Endothelial cell of umbilical vein (primary cell): ENCODE measurements around the gene GON4L. TPM values are rescaled to one million over a fixed set of nuclear protein-coding genes. Genes with fewer than 3 reads are reported as not detected.
"Not testable (repeated sequence)": the region's sequence is repeated elsewhere in the genome, so short reads cannot be mapped to it uniquely, and the experiment has no call there.

ENCODE experiments used
- BruUV-seq: library from RNA; stranded (reverse); fragments of 400-500 nt; replicated peaks from 2 replicates; lab custom pipeline; 2021; lab: Mats Ljungman, UMichigan
- CTCF ChIA-PET: fragments of 300-600, 350-600 bp; sonication (Branson Sonifier 250); formaldehyde crosslinking; loops from one replicate; lab custom pipeline; 2021; ENCODE audit warnings: antibody characterized with exemption, inconsistent platforms; lab: Charles Lee
- POLR2A ChIA-PET: fragments of 300-600, 350-600 bp; sonication (Branson Sonifier 250); formaldehyde crosslinking; loops from one replicate; lab custom pipeline; 2021; ENCODE audit warnings: antibody characterized with exemption, inconsistent platforms; lab: Charles Lee
- DNase-seq: peaks from one replicate; pipeline ENCODE4 v3.0.0-alpha.2; 2011; ENCODE audit warnings: low read depth, low spot score
- FAIRE-seq: peaks from 2 replicates; lab custom pipeline; 2011; peaks lifted over from hg19 to GRCh38; lab: Jason Lieb, UNC
- H2AFZ ChIP-seq: 2 replicates; pipeline ENCODE4 v1.6.0; 2012; ENCODE audit warnings: low read depth, low read length, control low read depth, inconsistent platforms
- H3K27ac ChIP-seq: 2 replicates; pipeline ENCODE4 v1.5.1; 2011; ENCODE audit warnings: low read depth, mild to moderate bottlenecking, control low read depth, low read length, moderate library complexity; ENCODE audit not compliant: insufficient read depth
- H3K27me3 ChIP-seq, 2 experiments: 2 replicates each; pipeline versions ENCODE4 v1.6.0 to v1.6.1; 2011; ENCODE audit warnings: low read length in 2 of 2, mixed read lengths in 1 of 2; ENCODE audit not compliant: control insufficient read depth in 2 of 2, insufficient read depth in 2 of 2
- H3K36me3 ChIP-seq, 2 experiments: 2 replicates in 1 of 2; 3 replicates in 1 of 2; pipeline ENCODE4 v1.5.1; 2011; ENCODE audit warnings: low read length in 2 of 2, mild to moderate bottlenecking in 1 of 2, moderate library complexity in 1 of 2; ENCODE audit not compliant: control insufficient read depth in 2 of 2, insufficient read depth in 2 of 2; ENCODE audit errors: extremely low read depth in 1 of 2
- H3K4me1 ChIP-seq: 3 replicates; pipeline ENCODE4 v1.5.1; 2011; ENCODE audit warnings: mild to moderate bottlenecking, low read length; ENCODE audit not compliant: control insufficient read depth, insufficient read depth; ENCODE audit errors: extremely low read depth
- H3K4me2 ChIP-seq: 2 replicates; pipeline ENCODE4 v1.6.1; 2011; ENCODE audit warnings: low read length, control low read depth, mixed read lengths; ENCODE audit not compliant: insufficient read depth
- H3K4me3 ChIP-seq, 3 experiments: fragments of 200-600 bp in 1 of 3; sonication (generic), shearing (Covaris generic) in 1 of 3; replicated peaks in 1 of 3; 2 replicates each; pipeline ENCODE4 v1.5.1; 2011 to 2016; ENCODE audit warnings: control low read depth in 3 of 3, low read length in 3 of 3, mild to moderate bottlenecking in 2 of 3, inconsistent platforms in 1 of 3, low read depth in 1 of 3, moderate library complexity in 1 of 3; ENCODE audit not compliant: insufficient read depth in 1 of 3
- H3K79me2 ChIP-seq: 2 replicates; pipeline ENCODE4 v1.6.0; 2012; ENCODE audit warnings: low read length, inconsistent platforms; ENCODE audit not compliant: control insufficient read depth, insufficient read depth
- H3K9ac ChIP-seq: replicated peaks from 2 replicates; pipeline ENCODE3; 2011; ENCODE audit warnings: low read length, control low read depth; ENCODE audit not compliant: insufficient read depth; ENCODE audit errors: extremely low read depth
- H3K9me1 ChIP-seq: replicated peaks from 3 replicates; pipeline ENCODE4 v1.6.0; 2011; ENCODE audit warnings: mild to moderate bottlenecking, low read length; ENCODE audit not compliant: control insufficient read depth, insufficient read depth; ENCODE audit errors: extremely low read depth
- H3K9me3 ChIP-seq: replicated peaks from 2 replicates; pipeline ENCODE4 v1.5.1; 2012; ENCODE audit warnings: low read length, inconsistent platforms; ENCODE audit not compliant: control insufficient read depth, insufficient read depth
- H4K20me1 ChIP-seq: replicated peaks from 2 replicates; pipeline ENCODE3; 2011; ENCODE audit warnings: mild to moderate bottlenecking, low read length; ENCODE audit not compliant: control insufficient read depth, insufficient read depth; ENCODE audit errors: extremely low read depth
- EZH2 ChIP-seq: IDR thresholded peaks from 2 replicates; pipeline ENCODE4 v1.6.1; 2012; ENCODE audit warnings: borderline replicate concordance, low read depth, mild to moderate bottlenecking, moderate library complexity, low read length, inconsistent platforms; ENCODE audit not compliant: severe bottlenecking
- FOS ChIP-seq: IDR thresholded peaks from 2 replicates; pipeline ENCODE4 v1.6.1; 2011; ENCODE audit warnings: mild to moderate bottlenecking, low read length, moderate library complexity, borderline replicate concordance; ENCODE audit not compliant: insufficient read depth
- GATA2 ChIP-seq: IDR thresholded peaks from 2 replicates; pipeline ENCODE4 v1.7.0; 2011; ENCODE audit warnings: low read depth, mild to moderate bottlenecking, moderate library complexity, mixed read lengths, low read length; ENCODE audit not compliant: insufficient read length, insufficient read depth
- JUN ChIP-seq: IDR thresholded peaks from 2 replicates; pipeline ENCODE4 v1.6.1; 2011; ENCODE audit warnings: borderline replicate concordance, low read depth; ENCODE audit not compliant: insufficient read length, insufficient read depth
- MYC ChIP-seq: IDR thresholded peaks from one replicate; pipeline ENCODE4 v1.6.1; 2011; ENCODE audit warnings: mild to moderate bottlenecking, low read depth, low read length
- POLR2A ChIP-seq: IDR thresholded peaks from 2 replicates; pipeline ENCODE4 v1.6.1; 2012; ENCODE audit warnings: low read depth, mild to moderate bottlenecking, control low read depth, low read length
- POLR2AphosphoS5 ChIP-seq: IDR thresholded peaks from 2 replicates; pipeline ENCODE4 v1.6.1; 2012; ENCODE audit warnings: low read depth, mild to moderate bottlenecking, control low read depth, low read length, moderate library complexity; ENCODE audit not compliant: insufficient read depth
- dilution Hi-C: fragments of 300-500 bp; cut with MboI; formaldehyde crosslinking; loops from one replicate; pipeline ENCODE4 v1.15.0; 2019; ENCODE audit warnings: low sequenced_read_pairs; ENCODE audit not compliant: extremely low pct_ligation_motif_present
- intact Hi-C: fragments of 100-400 bp; cut with micrococcal nuclease; formaldehyde crosslinking; loops from one replicate; pipeline ENCODE4 v1.10.0; 2022
- polyA plus RNA-seq, 4 experiments: library from polyadenylated mRNA; depleted of rRNA in 3 of 4; stranded (reverse) in 3 of 4; unstranded in 1 of 4; fragments of >200 nt; gene quantifications; 2 replicates each; pipeline versions ENCODE4 v1.2.1 to v1.2.3, GENCODE V29; 2011 to 2012; ENCODE audit warnings: missing spikeins in 1 of 4
- total RNA-seq: library from RNA; stranded (reverse); gene quantifications from 2 replicates; pipeline ENCODE4 v1.2.3, GENCODE V29; 2021
- TF ChIP-seq, protein P1 (sequence below), 2 donors: IDR thresholded peaks; 1 replicate in 1 of 2; 2 replicates in 1 of 2; pipeline ENCODE4 v1.5.1; 2011; ENCODE audit warnings: low read length in 2 of 2, mild to moderate bottlenecking in 2 of 2, moderate library complexity in 2 of 2, control low read depth in 1 of 2, inconsistent platforms in 1 of 2, low read depth in 1 of 2; ENCODE audit not compliant: insufficient read depth in 1 of 2; ENCODE audit errors: extremely low read depth in 1 of 2
- TF ChIP-seq, protein P2 (sequence below): IDR thresholded peaks from 2 replicates; pipeline ENCODE4 v1.6.1; 2011; ENCODE audit not compliant: insufficient read depth, insufficient read length

Gene GON4L
- total and polyA plus RNA-seq, 2 donors (not counting 3 experiments of a cell fraction or from before 2014, with no cell fraction given), result 30.5 to 58.7 TPM

DNA sequence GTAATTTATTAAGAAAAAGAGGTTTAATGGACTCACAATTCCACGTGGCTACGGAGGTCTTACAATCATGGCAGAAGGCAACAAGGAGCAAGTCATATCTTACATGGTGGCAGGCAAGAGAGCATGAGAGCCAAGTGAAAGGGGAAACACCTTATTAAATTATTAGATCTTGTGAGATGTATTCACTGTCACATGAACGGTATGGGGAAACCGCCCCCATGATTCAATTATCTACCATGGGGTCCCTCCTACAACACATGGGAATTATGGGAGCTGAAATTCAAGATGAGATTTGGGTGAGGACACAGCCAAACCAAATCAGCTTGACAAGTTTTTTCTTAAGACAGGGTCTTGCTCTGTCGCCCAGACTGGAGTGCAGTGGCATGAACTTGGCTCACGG lies 153.8 kb downstream of the GON4L start:
- Histone ChIP-seq H3K4me3 (no peak overlapping the region), H3K27me3 (no peaks in the 10 kb centered on the region), H2AFZ (no peak overlapping the region), H4K20me1 (no peaks in the 10 kb centered on the region), H3K4me2 (no peak overlapping the region), H3K9me1 (no peaks in the 10 kb centered on the region), H3K79me2 (peaks cover 75% of the 10 kb centered on the region), H3K9me3 (no peaks in the 10 kb centered on the region), H3K9ac (no peak overlapping the region), H3K4me1 (no peaks in the 10 kb centered on the region), H3K36me3 (no peaks in the 10 kb centered on the region), H3K27ac (no peak overlapping the region)
- dilution Hi-C loops, result no loop called here
- no TSS peak for BruUV-seq
- DNase-seq (no peak), FAIRE-seq (no peak)
- ChIA-PET CTCF (no interaction called here), POLR2A (no interaction called here)
- TF ChIP-seq MYC, result no peak
- no peak for TF ChIP-seq POLR2A
- TF ChIP-seq FOS, result no peak
- TF ChIP-seq GATA2, result no peak
- TF ChIP-seq, protein P1, sequence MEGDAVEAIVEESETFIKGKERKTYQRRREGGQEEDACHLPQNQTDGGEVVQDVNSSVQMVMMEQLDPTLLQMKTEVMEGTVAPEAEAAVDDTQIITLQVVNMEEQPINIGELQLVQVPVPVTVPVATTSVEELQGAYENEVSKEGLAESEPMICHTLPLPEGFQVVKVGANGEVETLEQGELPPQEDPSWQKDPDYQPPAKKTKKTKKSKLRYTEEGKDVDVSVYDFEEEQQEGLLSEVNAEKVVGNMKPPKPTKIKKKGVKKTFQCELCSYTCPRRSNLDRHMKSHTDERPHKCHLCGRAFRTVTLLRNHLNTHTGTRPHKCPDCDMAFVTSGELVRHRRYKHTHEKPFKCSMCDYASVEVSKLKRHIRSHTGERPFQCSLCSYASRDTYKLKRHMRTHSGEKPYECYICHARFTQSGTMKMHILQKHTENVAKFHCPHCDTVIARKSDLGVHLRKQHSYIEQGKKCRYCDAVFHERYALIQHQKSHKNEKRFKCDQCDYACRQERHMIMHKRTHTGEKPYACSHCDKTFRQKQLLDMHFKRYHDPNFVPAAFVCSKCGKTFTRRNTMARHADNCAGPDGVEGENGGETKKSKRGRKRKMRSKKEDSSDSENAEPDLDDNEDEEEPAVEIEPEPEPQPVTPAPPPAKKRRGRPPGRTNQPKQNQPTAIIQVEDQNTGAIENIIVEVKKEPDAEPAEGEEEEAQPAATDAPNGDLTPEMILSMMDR (IDR thresholded peaks at IDR 0.05; ENCODE audit: extremely low read depth in 1 of 2, insufficient read depth in 1 of 2, low read depth in 1 of 2, low read length in 2 of 2), result no peak
- no peak for TF ChIP-seq POLR2AphosphoS5
- no peak for TF ChIP-seq JUN
- TF ChIP-seq, protein P2, sequence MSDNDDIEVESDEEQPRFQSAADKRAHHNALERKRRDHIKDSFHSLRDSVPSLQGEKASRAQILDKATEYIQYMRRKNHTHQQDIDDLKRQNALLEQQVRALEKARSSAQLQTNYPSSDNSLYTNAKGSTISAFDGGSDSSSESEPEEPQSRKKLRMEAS, result no peak
- TF ChIP-seq EZH2, result no peak
- intact Hi-C loops, result no loop called here

DNA sequence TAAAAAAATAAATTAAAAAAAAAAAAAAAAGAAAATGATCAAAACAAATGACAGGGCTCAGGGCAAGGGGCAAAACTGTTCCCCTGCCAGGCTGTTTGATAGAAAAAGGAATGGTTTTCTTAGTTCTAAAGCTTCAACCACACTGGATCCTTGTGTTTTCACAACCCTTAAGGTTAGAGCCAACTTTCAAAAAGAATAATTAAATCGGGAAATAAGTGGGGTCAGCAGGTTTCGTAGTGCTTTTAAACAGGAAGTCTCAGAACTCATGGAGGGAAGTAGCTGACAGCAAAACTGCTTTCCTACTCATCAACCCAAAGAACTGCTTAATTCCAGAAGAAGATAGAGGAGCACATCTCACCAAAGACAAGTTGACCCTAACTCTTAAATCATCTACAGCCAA lies 155.3 kb downstream of the GON4L start:
- H4K20me1 ChIP-seq, result not testable (repeated sequence)

More for the DNA sequence above, 155.3 kb downstream of the GON4L start:
- H3K27ac ChIP-seq, DNase-seq, H2AFZ ChIP-seq, dilution Hi-C loops, H3K9me3 ChIP-seq, H3K4me2 ChIP-seq, H3K9me1 ChIP-seq, H3K4me3 ChIP-seq, H3K9ac ChIP-seq, BruUV-seq, intact Hi-C loops, H3K36me3 ChIP-seq, POLR2A ChIA-PET, H3K27me3 ChIP-seq, H3K4me1 ChIP-seq: not testable (repeated sequence)
- peaks cover 77% of the 10 kb centered on the region for H3K79me2 ChIP-seq
- peak; percentile 77 for FAIRE-seq
- CTCF ChIA-PET, result interaction anchor here (1.2 kb wide), 1 partner anchor 27 kb away, joined by 5 read pairs; no protein-coding TSS in a partner anchor
